Smooth muscle cell (in vitro differentiated cells): ENCODE data around the gene RIBC2. TPM values are rescaled to one million over a fixed set of nuclear protein-coding genes. Genes with fewer than 3 reads are reported as not detected.

Experiments used
- DNase-seq: peaks from one replicate; lab custom pipeline; 2025; ENCODE audit not compliant: unreplicated experiment; lab: John Stamatoyannopoulos, UW
- H2AFZ ChIP-seq: fragments of 200-600 bp; sonication (generic); 2 replicates; pipeline ENCODE4 v1.6.0; 2016; ENCODE audit warnings: antibody characterized with exemption, low read depth, mild to moderate bottlenecking
- H3F3A ChIP-seq: fragments of 200-600 bp; sonication (generic); 2 replicates; pipeline ENCODE4 v1.6.0; 2017; ENCODE audit warnings: antibody characterized with exemption, low read depth
- H3K27ac ChIP-seq: fragments of 200-600 bp; sonication (generic); 2 replicates; pipeline ENCODE4 v1.5.1; 2016; ENCODE audit warnings: low read depth, mild to moderate bottlenecking
- H3K27me3 ChIP-seq: fragments of 200-600 bp; sonication (generic); 2 replicates; pipeline ENCODE4 v1.6.1; 2016; ENCODE audit warnings: low read depth, mild to moderate bottlenecking
- H3K36me3 ChIP-seq: fragments of 200-600 bp; sonication (generic); 2 replicates; pipeline ENCODE4 v1.5.1; 2016; ENCODE audit warnings: low read depth
- H3K4me1 ChIP-seq: fragments of 200-600 bp; sonication (generic); 2 replicates; pipeline ENCODE4 v1.5.1; 2016; ENCODE audit warnings: low read depth
- H3K4me2 ChIP-seq: fragments of 200-600 bp; sonication (generic); 2 replicates; pipeline ENCODE4 v1.6.0; 2016; ENCODE audit warnings: mild to moderate bottlenecking
- H3K4me3 ChIP-seq: fragments of 200-600 bp; sonication (generic); 2 replicates; pipeline ENCODE4 v1.5.1; 2016; ENCODE audit warnings: mild to moderate bottlenecking
- H3K79me2 ChIP-seq: fragments of 200-600 bp; sonication (generic); 2 replicates; pipeline ENCODE4 v1.6.0; 2016; ENCODE audit warnings: low read depth, mild to moderate bottlenecking
- H3K9ac ChIP-seq: fragments of 200-600 bp; sonication (generic); 2 replicates; pipeline ENCODE4 v1.6.0; 2016; ENCODE audit warnings: low read depth
- H3K9me3 ChIP-seq: fragments of 200-600 bp; sonication (generic); replicated peaks from 2 replicates; pipeline ENCODE4 v1.5.1; 2016; ENCODE audit warnings: low read depth
- H4K20me1 ChIP-seq: fragments of 200-600 bp; sonication (generic); 2 replicates; pipeline ENCODE4 v1.6.0; 2016; ENCODE audit warnings: low read depth
- CTCF ChIP-seq: fragments of 200-600 bp; sonication (generic); IDR thresholded peaks from 2 replicates; pipeline ENCODE4 v1.5.1; 2017; ENCODE audit warnings: borderline replicate concordance, mild to moderate bottlenecking, antibody characterized with exemption; ENCODE audit not compliant: insufficient read depth, poor library complexity, severe bottlenecking
- WGBS: methylation state at CpG from one replicate; pipeline ENCODE4 v1.1.7; 2016; ENCODE audit warnings: low lambda C conversion rate; 5-methylcytosine and 5-hydroxymethylcytosine counted together
- polyA plus RNA-seq: library from polyadenylated mRNA; unstranded; fragments of >200 nt; fragmentation: Nextera tagmentation; extraction: Ambion mirVana; gene quantifications from 2 replicates; pipeline ENCODE4 v1.2.1, GENCODE V29; 2016
- total RNA-seq: library from RNA; depleted of rRNA; stranded (reverse); fragments of >200 nt; gene quantifications from 2 replicates; pipeline ENCODE4 v1.2.3, GENCODE V29; 2014

Gene RIBC2
- total and polyA plus RNA-seq, 2 experiments from 2014 or later: 1.6 to 2.6 TPM

GRCh38 chr22:45472426-45472825, 58.9 kb downstream of the RIBC2 start:
- Histone ChIP-seq H3K9me3 (no peaks in the 10 kb centered on the region), H2AFZ (no peak overlapping the region), H3K9ac (no peak overlapping the region), H3K4me1 (peaks cover 23% of the 10 kb centered on the region), H3K4me3 (no peak overlapping the region), H3F3A (no peaks in the 10 kb centered on the region), H4K20me1 (no peaks in the 10 kb centered on the region), H3K4me2 (no peak overlapping the region), H3K27me3 (no peaks in the 10 kb centered on the region), H3K27ac (no peak overlapping the region), H3K36me3 (no peaks in the 10 kb centered on the region), H3K79me2 (no peaks in the 10 kb centered on the region)
- 67% methylated on average over 3 of the region's 3 CpGs for WGBS
- TF ChIP-seq CTCF: no peak
- DNase-seq: no peak

DNA sequence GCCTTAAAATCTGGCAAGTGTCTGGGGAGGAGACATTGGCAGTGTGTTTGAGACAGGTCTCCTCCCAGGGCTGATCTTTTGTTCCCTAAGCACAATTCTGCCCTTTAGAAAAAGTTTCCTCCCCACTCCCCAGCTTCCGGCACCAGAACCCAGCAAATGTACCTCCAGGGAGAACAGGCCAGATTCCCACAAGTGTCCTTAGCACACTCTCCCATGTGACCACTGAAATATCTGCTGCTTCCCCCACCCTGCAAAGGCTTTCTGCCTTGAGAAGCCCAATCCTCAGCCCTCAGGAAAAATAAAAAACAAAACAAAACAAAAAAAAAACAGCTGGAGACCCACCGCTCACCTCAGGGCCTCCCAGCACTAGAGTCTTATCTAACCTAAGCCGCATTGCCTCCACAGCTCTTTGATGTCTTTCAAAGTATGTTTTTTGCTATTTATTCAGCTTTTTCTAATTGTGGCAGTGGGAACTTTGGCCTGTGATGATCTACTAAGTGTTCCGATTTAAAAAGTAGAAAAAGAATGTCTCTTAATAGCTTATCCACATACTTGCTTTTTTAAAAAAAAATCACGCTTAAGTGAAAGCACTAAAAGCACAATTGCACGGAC, 60.2 kb downstream of the RIBC2 start:
- Histone ChIP-seq H3K27ac (no peak overlapping the region), H4K20me1 (no peaks in the 10 kb centered on the region), H3K4me2 (no peak overlapping the region), H3K4me1 (peaks cover 23% of the 10 kb centered on the region), H2AFZ (no peak overlapping the region), H3K9ac (no peak overlapping the region), H3K9me3 (no peaks in the 10 kb centered on the region), H3K27me3 (no peaks in the 10 kb centered on the region), H3K36me3 (no peaks in the 10 kb centered on the region), H3K79me2 (no peaks in the 10 kb centered on the region), H3F3A (no peaks in the 10 kb centered on the region), H3K4me3 (no peak overlapping the region)
- TF ChIP-seq CTCF: no peak
- DNase-seq: no peak
- 60% methylated on average over 6 of the region's 6 CpGs for WGBS

GRCh38 chr22:45475063-45475747, 61.7 kb downstream of the RIBC2 start:
- TF ChIP-seq CTCF: no peak
- Histone ChIP-seq H3F3A (no peaks in the 10 kb centered on the region), H3K4me1 (peaks cover 11% of the 10 kb centered on the region), H3K4me3 (no peak overlapping the region), H3K4me2 (no peak overlapping the region), H3K9ac (no peak overlapping the region), H3K36me3 (no peaks in the 10 kb centered on the region), H3K9me3 (no peaks in the 10 kb centered on the region), H3K27me3 (no peaks in the 10 kb centered on the region), H3K27ac (no peak overlapping the region), H3K79me2 (no peaks in the 10 kb centered on the region), H2AFZ (no peak overlapping the region), H4K20me1 (no peaks in the 10 kb centered on the region)
- WGBS: 66% methylated on average over 8 of the region's 8 CpGs
- no peak for DNase-seq
